GM12878 (cell line): Measurements from ENCODE around the gene BLOC1S3. TPM values are rescaled to one million over a fixed set of nuclear protein-coding genes. Genes with fewer than 3 reads are reported as not detected.

Source experiments
- ATAC-seq: fragments of 200-7000 bp; cut with Tn5 transposase; 3 replicates; pipeline ENCODE4 v1.9.1; 2020; ENCODE audit warnings: mild to moderate bottlenecking, moderate library complexity
- BruUV-seq: library from RNA; stranded (reverse); fragments of 400-500 nt; replicated peaks from 2 replicates; lab custom pipeline; 2021; lab: Mats Ljungman, UMichigan
- CTCF ChIA-PET: fragments of 300-600 bp; sonication (Branson Sonifier 250); formaldehyde crosslinking; extraction: SDS; loops from one replicate; lab custom pipeline; 2021; ENCODE audit warnings: inconsistent platforms; lab: Yijun Ruan, JAX
- POLR2A ChIA-PET: fragments of 350-600 bp; formaldehyde crosslinking; extraction: SDS; loops from one replicate; lab custom pipeline; 2021; ENCODE audit warnings: inconsistent platforms; lab: Charles Lee
- RAD21 ChIA-PET: fragments of 300-600 bp; sonication (Branson Sonifier 250); formaldehyde crosslinking; loops from one replicate; lab custom pipeline; 2023; ENCODE audit warnings: antibody characterized with exemption; ENCODE audit not compliant: unreplicated experiment; lab: Charles Lee
- SMC1A ChIA-PET: fragments of 300-600 bp; sonication (Branson Sonifier 250); formaldehyde crosslinking; loops from one replicate; lab custom pipeline; 2023; ENCODE audit not compliant: unreplicated experiment, uncharacterized antibody; lab: Charles Lee
- DNase-seq: peaks from one replicate; pipeline ENCODE4 v3.0.0-alpha.2; 2011; ENCODE audit warnings: low read depth, low spot score
- FAIRE-seq: peaks from 3 replicates; lab custom pipeline; 2011; peaks lifted over from hg19 to GRCh38; lab: Jason Lieb, UNC
- H2AFZ ChIP-seq: 2 replicates; pipeline ENCODE4 v1.6.0; 2011; ENCODE audit warnings: low read depth, low read length, control low read depth; ENCODE audit not compliant: control insufficient read depth
- H3K27ac ChIP-seq: 2 replicates; pipeline ENCODE4 v1.5.1; 2011; ENCODE audit warnings: control low read depth; ENCODE audit not compliant: control insufficient read depth, insufficient read depth
- H3K27me3 ChIP-seq, 2 experiments: replicated peaks in 1 of 2; 2 replicates each; pipeline versions ENCODE4 v1.6.0 to v1.6.1; 2011; ENCODE audit warnings: low read length in 1 of 2; ENCODE audit not compliant: control insufficient read depth in 2 of 2, insufficient read depth in 2 of 2
- H3K36me3 ChIP-seq, 2 experiments: 2 replicates each; pipeline ENCODE4 v1.5.1; 2011; ENCODE audit warnings: low read length in 1 of 2; ENCODE audit not compliant: control insufficient read depth in 2 of 2, insufficient read depth in 2 of 2
- H3K4me1 ChIP-seq: 2 replicates; pipeline ENCODE4 v1.6.1; 2011; ENCODE audit warnings: mild to moderate bottlenecking, low read length, moderate library complexity, mixed read lengths; ENCODE audit not compliant: control insufficient read depth, insufficient read depth
- H3K4me2 ChIP-seq: 2 replicates; pipeline ENCODE4 v1.6.0; 2011; ENCODE audit warnings: control low read depth; ENCODE audit not compliant: control insufficient read depth, insufficient read depth
- H3K4me3 ChIP-seq: fragments of 200-600 bp; sonication (generic); 2 replicates; pipeline ENCODE4 v1.5.1; 2016
- H3K79me2 ChIP-seq: 2 replicates; pipeline ENCODE4 v1.6.0; 2011; ENCODE audit warnings: low read length; ENCODE audit not compliant: control insufficient read depth, insufficient read depth
- H3K9ac ChIP-seq: 2 replicates; pipeline ENCODE4 v1.8.0; 2011; ENCODE audit warnings: low read length, control low read depth, mixed read lengths; ENCODE audit not compliant: control insufficient read depth, insufficient read depth
- H3K9me3 ChIP-seq: replicated peaks from 3 replicates; pipeline ENCODE4 v1.5.1; 2011; ENCODE audit warnings: mild to moderate bottlenecking, low read length; ENCODE audit not compliant: control insufficient read depth, insufficient read depth
- H4K20me1 ChIP-seq: 2 replicates; pipeline ENCODE4 v1.6.0; 2011; ENCODE audit not compliant: control insufficient read depth, insufficient read depth
- BHLHE40 ChIP-seq, 2 experiments: fragments of 450-650 bp in 1 of 2; IDR thresholded peaks; 2 replicates each; pipeline ENCODE4 v1.6.1; 2011 to 2017; ENCODE audit warnings: low read depth in 2 of 2, borderline replicate concordance in 1 of 2, improper control_type of control experiment in 1 of 2, low read length in 1 of 2, mild to moderate bottlenecking in 1 of 2
- WGBS: methylation state at CpG from one replicate; pipeline ENCODE4 v1.1.6; 2016; ENCODE audit warnings: low lambda C conversion rate; ENCODE audit not compliant: insufficient replicate concordance, insufficient coverage; ENCODE audit errors: missing lambda C conversion rate; 5-methylcytosine and 5-hydroxymethylcytosine counted together
- in situ Hi-C: fragments of 300-500 bp; cut with MboI; formaldehyde crosslinking; loops from 9 replicates; pipeline ENCODE4 v1.14.3; 2018; ENCODE audit warnings: mixed read lengths
- intact Hi-C: fragments of 100-400 bp; cut with micrococcal nuclease; formaldehyde crosslinking; loops from one replicate; pipeline ENCODE4 v1.14.2; 2022; ENCODE audit not compliant: unreplicated experiment
- polyA plus RNA-seq, 11 experiments: library from polyadenylated mRNA; depleted of rRNA in 4 of 11; unstranded in 6 of 11; stranded (reverse) in 5 of 11; fragments of >200 nt; fragmentation: Nextera tagmentation in 4 of 11; fragmentation: Illumina TruSeq in 1 of 11; extraction: Ambion mirVana in 4 of 11; extraction: Trizol in 1 of 11; gene quantifications; 1 replicate in 1 of 11; 2 replicates in 10 of 11; pipeline versions ENCODE4 v1.2.1 to v1.2.3, GENCODE V29; 2011 to 2016; ENCODE audit warnings: inconsistent platforms in 2 of 11, missing spikeins in 2 of 11, low read depth in 1 of 11
- total RNA-seq, 4 experiments: library from RNA; depleted of rRNA in 3 of 4; stranded (reverse); fragments of >200 nt in 3 of 4; fragmentation: Illumina TruSeq in 1 of 4; extraction: Trizol in 1 of 4; gene quantifications; 2 replicates each; pipeline versions ENCODE4 v1.2.1 to v1.2.3, GENCODE V29; 2013 to 2021
- TF ChIP-seq, protein P1 (sequence below): fragments of 450-650 bp; IDR thresholded peaks from 2 replicates; pipeline ENCODE4 v1.6.1; 2017; ENCODE audit warnings: mild to moderate bottlenecking, moderate library complexity

The BLOC1S3 gene
- total and polyA plus RNA-seq, 10 of the 15 experiments (the other 5 are each of a cell fraction or from before 2014, with no cell fraction given): 3.6 to 18.3 (median 10.4) TPM

- no peak for DNase-seq
- no peak for ATAC-seq
- H3K36me3 ChIP-seq: no peaks in the 10 kb centered on the region
- ChIA-PET SMC1A (interaction anchor here (0.9 kb wide), 1 partner anchor 11 kb away, joined by 3 read pairs; no protein-coding TSS in a partner anchor), RAD21 (interaction anchor here (1.2 to 1.8 kb wide), 2 partner anchors 10 to 33 kb away, joined by 4 to 9 read pairs; no protein-coding TSS in a partner anchor), POLR2A (interaction anchor here (0.6 to 1.0 kb wide), 2 partner anchors 18 to 436 kb away, joined by 3 to 5 read pairs; no protein-coding TSS in a partner anchor), CTCF (interaction anchor here (1.5 kb wide), 1 partner anchor 24 kb away, joined by 3 read pairs; the partner anchor contains the start of genes BLOC1S3 and TRAPPC6A)
- H2AFZ ChIP-seq: no peak overlapping the region
- peaks cover 5 to 9% of the 10 kb centered on the region in 2 experiments; a peak in 3 of 4 replicates for H3K27me3 ChIP-seq
- in situ Hi-C loops (no loop called here), intact Hi-C loops (no loop called here)
- 0 out of 4 replicates have a peak, but pooled peaks of 1 of the 2 experiments have one; percentile 23 for TF ChIP-seq BHLHE40 (IDR thresholded peaks at IDR 0.05; ENCODE audit: borderline replicate concordance in 1 of 2, low read depth in 2 of 2, low read length in 1 of 2)
- TF ChIP-seq, protein P1, sequence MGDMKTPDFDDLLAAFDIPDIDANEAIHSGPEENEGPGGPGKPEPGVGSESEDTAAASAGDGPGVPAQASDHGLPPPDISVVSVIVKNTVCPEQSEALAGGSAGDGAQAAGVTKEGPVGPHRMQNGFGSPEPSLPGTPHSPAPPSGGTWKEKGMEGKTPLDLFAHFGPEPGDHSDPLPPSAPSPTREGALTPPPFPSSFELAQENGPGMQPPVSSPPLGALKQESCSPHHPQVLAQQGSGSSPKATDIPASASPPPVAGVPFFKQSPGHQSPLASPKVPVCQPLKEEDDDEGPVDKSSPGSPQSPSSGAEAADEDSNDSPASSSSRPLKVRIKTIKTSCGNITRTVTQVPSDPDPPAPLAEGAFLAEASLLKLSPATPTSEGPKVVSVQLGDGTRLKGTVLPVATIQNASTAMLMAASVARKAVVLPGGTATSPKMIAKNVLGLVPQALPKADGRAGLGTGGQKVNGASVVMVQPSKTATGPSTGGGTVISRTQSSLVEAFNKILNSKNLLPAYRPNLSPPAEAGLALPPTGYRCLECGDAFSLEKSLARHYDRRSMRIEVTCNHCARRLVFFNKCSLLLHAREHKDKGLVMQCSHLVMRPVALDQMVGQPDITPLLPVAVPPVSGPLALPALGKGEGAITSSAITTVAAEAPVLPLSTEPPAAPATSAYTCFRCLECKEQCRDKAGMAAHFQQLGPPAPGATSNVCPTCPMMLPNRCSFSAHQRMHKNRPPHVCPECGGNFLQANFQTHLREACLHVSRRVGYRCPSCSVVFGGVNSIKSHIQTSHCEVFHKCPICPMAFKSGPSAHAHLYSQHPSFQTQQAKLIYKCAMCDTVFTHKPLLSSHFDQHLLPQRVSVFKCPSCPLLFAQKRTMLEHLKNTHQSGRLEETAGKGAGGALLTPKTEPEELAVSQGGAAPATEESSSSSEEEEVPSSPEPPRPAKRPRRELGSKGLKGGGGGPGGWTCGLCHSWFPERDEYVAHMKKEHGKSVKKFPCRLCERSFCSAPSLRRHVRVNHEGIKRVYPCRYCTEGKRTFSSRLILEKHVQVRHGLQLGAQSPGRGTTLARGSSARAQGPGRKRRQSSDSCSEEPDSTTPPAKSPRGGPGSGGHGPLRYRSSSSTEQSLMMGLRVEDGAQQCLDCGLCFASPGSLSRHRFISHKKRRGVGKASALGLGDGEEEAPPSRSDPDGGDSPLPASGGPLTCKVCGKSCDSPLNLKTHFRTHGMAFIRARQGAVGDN: no peak
- 55% methylated on average over 19 of the region's 19 CpGs for WGBS
- no peak overlapping the region for H3K27ac ChIP-seq
- H3K4me3 ChIP-seq: no peak overlapping the region
- BruUV-seq: no TSS peak
- no peaks in the 10 kb centered on the region for H4K20me1 ChIP-seq
- H3K4me2 ChIP-seq: peak overlapping the region; percentile 74; the same call in 1 of the 2 replicates
- peaks cover 14% of the 10 kb centered on the region for H3K4me1 ChIP-seq
- H3K9ac ChIP-seq: no peak overlapping the region
- no peaks in the 10 kb centered on the region; the same call in 2 of the 3 replicates for H3K9me3 ChIP-seq
- H3K79me2 ChIP-seq: no peaks in the 10 kb centered on the region
- no peak for FAIRE-seq
Observed at GRCh38 chr19:45154064-45154827, 24.3 kb upstream of the BLOC1S3 start.
